Skin of body (tissue), 2 donors: ENCODE results near the gene EPOP. TPM values are rescaled to one million over a fixed set of nuclear protein-coding genes. Genes with fewer than 3 reads are reported as not detected.

Experiments used
- DNase-seq: peaks from one replicate; lab custom pipeline; 2025; lab: John Stamatoyannopoulos, UW
- total RNA-seq: library from RNA; depleted of rRNA; stranded (reverse); fragments of >200 nt; gene quantifications from one replicate; pipeline ENCODE4 v1.2.3, GENCODE V29; 2014

Gene EPOP
- 0.49 TPM for total RNA-seq

GRCh38 chr17:38674749-38675615 lies at the start of gene EPOP:
EPOP (minus strand) TSS chr17:38674957; CDS start chr17:38674495, 462 bp downstream.
- DNase-seq: peak; percentile 62

DNA sequence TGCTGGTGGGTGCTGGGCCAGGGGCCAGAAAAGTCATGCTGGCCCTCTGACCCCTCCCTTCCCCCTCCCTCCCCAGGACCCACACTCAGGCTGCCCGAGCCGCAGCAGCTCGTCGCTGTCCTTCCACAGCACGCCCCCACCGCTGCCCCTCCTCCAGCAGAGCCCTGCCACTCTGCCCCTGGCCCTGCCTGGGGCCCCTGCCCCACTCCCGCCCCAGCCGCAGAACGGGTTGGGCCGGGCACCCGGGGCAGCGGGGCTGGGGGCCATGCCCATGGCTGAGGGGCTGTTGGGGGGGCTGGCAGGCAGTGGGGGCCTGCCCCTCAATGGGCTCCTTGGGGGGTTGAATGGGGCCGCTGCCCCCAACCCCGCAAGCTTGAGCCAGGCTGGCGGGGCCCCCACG lies 47.0 kb upstream of the EPOP start:
- DNase-seq: no peak

DNA sequence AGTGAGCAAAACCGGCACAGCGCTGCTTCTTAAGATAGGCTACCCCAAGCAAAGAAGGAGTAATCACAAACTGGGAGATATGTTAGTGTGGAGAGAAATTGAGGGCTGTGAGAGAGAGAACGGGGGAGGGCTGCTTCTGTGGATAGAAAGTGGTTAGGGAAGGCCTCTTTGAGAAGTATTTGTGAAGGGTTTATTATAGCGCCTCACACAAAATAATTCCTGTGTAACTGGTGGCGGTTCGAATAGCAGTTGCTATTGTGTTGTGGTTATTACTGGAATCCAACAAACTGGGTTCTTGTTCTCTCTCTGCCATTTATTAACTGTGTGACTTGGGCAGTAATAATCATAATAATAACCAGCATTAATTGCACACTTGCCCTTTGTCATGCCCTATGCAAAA lies 46.2 kb upstream of the EPOP start:
- no peak for DNase-seq

DNA sequence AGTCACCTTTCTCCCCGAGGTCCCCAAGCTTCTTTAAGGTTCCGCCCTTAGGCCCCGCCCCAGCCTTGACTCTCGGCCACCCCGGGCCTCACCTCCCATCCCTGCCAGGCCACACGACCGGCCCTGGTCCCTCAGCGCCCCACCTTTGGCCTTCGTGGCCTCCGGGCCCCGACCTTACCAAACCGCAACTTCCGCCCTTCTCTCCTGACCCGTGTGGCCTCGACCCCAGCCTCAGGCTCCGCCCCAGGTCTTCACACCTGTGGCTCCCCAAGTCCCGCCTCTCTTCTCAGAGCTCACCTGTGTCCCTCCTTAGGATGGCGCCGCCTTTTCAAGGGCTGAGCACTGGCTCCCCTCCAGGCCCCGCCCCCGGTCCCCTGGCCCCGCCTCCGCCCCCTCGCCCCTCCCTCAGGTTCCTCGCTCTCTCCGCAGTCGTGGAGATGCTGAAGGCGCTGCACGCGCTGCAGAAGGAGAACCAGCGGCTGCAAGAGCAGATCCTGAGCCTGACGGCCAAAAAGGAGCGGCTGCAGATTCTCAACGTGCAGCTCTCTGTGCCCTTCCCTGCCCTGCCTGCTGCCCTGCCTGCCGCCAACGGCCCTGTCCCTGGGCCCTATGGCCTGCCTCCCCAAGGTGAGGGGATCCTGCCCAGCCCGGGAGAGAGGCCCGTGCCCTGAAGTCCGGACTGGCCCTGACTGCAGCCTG lies 45.3 kb upstream of the EPOP start:
- DNase-seq: no peak

- DNase-seq: no peak
Observed at GRCh38 chr17:38719289-38719942, 44.7 kb upstream of the EPOP start.

DNA sequence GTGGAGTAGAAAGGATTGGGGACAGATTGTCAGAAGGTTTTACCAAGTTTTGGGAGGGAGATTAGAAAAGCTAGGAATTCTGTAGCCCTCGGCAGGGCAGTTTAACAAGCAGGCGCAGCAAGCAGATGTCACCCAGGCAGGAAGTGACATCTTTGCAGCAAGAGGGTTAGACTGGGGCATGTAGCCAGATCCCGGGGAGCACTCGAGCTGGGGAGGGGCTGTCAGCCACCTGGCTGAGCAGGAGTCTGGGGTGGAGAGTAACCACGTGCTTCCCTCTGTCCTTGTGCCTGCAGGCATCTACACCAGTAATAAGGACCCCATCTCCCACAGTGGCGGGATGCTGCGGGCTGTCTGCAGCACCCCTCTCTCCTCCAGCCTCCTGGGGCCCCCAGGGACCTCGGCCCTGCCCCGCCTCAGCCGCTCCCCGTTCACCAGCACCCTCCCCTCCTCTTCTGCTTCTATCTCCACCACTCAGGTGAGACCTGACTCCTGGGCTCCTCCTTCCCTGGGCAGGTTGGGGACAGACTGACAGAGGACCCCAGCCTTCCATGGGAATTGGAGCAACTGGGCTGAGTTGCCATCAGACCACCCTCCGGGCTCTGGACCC lies 42.5 kb upstream of the EPOP start:
- no peak for DNase-seq

- no peak for DNase-seq
Observed at GRCh38 chr17:38716368-38717005, 41.7 kb upstream of the EPOP start.

DNA sequence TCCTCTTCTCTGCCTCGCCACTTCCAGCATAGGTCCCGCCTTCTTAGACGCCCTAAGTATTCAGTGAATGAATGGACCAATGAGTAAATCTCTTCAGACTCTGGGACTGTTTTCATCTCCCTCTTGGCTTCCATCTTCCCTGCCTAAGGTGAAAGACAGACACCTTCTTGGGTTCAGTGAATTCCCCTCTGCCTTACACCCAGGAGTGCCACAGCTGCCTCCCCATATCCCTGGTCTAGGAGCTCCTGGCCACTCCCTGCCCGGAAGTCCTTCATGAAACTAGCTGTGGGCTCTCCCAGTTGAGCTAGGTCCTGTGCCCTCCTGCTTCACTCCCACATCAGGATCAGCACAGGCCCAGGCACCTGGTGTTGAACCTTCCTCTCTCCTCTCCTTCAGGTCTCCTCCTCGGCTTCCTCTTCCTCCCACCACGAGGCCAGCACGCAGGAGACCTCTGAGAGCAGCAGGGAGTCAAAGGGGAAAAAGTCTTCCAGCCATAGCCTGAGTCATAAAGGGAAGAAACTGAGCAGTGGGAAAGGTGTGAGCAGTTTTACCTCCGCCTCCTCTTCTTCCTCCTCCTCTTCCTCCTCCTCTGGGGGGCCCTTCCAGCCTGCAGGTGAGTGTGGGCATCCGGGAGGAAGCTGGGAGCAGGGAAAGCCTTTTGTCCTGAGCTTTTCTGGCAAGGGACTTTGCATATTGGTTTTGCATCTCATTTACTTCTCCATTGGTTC lies 40.6 kb upstream of the EPOP start:
- no peak for DNase-seq

DNA sequence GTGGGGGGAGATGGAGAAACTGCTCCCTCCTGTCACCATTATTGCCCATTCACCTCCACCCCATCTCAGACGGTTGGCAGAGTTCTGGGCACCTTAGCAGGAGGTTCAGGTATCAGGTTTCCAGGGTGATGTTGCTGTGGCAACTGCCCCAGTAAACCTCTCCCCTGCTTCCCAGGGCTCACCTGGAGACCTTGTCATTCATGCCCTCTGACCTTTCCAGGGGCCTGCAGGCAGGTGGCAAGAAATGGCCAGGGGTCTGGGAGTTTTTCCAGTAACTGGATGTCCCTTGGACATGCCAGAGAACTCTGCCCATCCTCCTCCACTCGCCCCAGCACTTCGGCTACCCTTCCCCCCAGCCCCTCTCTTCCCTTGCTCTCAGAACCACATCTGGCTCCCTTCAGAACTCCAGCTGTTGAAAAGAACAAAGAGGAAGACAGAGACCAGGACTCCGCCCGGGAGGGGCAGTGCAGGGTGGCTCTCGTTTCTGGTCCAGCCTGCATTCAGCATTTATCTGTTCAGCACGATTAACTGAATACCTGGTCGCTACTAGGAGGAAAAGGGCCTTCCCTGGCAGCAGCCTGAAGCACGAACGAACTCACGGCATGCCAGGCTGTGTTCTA lies 38.8 kb upstream of the EPOP start:
- no peak for DNase-seq

- DNase-seq: no peak
Observed at GRCh38 chr17:38712593-38712992, 37.8 kb upstream of the EPOP start.

DNA sequence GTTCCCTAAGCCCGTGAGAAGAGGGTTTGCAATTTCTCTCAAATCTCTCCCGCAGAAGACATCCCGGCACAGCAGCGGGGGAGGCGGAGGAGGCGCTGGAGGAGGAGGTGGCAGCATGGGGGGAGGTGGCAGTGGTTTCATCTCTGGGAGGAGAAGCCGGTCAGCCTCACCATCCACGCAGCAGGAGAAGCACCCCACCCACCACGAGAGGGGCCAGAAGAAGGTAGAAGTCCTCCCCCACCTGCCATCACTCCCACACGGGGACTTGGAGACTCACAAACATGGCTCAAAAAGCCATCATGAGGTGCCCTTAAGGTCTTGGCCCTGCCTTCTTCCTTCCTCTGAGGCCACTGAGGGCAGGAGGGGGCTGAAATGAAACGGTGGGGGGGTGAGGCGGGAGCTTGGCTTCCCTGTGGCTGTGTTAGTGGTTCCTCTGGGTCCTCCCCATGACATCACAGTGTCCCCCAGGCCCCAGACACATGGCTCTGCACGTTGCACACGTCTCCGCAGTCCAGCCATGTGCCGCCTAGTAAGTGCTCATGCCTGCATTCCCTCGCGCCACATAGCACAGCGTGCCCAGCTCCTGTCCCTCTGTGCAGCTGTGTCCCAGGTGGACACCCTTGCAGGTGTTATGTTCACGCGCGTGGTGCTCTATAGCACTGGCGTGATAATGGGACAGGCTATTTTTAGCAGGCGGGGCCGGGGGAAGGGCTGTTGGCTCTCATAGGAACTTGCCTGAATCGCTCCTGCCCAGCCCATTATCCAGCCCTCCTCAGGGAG lies 37.2 kb upstream of the EPOP start:
- DNase-seq: no peak

GRCh38 chr17:38710985-38711384 lies 36.2 kb upstream of the EPOP start:
- no peak for DNase-seq

DNA sequence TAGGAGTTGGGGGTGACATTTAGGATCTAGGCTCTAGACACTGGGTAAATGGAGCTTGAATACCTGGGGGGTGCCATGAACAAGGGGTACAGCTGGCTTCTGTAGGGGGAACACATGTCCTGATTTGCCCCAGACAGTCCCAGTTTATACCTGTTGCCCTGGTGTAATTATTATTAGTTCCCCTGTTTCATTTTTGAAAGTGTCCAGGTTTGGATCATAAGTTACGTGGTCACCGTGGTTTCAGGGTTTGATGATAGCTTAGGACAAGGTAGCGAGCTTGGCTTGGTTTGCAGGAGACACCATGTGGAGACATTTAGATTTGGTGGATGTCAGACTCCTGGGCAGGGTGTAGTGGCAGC lies 35.8 kb upstream of the EPOP start:
- DNase-seq: no peak

DNA sequence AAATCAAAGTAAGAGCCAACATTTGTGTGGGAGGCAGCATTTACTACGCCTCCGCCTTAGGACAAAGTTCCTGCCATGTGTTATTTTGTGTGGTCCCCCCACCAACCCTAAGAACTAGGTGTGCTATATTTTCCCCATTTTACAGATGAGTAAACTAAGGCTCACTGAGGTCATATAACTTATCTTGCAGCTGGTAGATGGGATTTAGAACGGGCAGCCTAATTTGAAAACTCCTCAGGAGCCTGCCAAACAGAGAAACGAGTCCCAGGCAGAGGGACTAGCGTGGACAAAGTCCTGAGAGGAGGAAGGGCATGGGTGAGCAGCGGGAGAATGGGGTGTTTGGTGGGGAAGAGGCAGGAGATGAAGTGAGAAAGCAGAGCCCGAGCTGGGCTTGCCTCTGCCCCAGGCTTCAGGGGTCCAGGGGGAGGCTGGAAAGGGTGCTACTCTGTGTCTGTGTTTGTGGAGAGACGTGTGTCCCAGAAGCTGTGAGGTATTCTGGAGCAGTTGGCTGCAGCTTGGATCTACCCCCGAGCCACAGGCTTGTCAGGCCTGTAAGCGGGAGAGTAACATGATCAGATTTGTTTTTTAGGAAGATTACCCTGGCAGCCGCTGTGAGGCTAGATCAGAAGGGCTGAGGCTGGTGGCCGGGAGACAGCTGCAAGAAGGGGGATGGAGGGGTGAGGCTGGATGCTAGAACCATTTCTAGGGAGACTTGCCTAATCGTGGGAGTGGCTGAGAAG lies 35.3 kb upstream of the EPOP start:
- no peak for DNase-seq

DNA sequence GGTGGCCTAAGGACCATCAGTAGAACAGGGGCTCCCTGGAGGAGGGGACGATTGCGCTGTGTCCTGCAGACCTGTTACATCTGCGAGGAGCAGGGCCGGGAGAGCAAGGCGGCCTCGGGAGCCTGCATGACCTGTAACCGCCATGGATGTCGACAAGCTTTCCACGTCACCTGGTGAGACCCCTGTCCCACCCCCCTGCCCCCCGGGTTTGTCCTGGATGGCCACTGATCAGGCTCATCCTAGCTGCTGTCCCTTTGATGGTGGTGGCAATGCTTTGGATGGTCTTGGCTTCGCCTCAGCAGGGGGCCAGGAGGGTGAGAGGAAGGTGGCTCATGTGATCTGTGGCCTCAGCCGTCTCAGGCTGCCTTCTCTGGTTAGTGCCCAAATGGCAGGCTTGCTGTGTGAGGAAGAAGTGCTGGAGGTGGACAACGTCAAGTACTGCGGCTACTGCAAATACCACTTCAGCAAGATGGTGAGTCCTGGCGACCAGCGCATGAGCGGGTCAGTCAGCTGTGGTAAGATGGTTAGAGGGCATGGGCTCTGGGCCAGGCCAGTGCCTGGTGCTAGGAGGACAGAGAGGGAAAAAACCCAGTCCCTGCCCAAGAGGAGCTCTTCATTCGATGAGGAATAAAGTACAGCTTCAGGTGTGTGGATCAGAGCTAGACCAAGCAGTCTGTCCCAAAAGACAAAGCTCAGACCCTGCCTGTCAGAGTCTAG lies 34.5 kb upstream of the EPOP start:
- DNase-seq: no peak

DNA sequence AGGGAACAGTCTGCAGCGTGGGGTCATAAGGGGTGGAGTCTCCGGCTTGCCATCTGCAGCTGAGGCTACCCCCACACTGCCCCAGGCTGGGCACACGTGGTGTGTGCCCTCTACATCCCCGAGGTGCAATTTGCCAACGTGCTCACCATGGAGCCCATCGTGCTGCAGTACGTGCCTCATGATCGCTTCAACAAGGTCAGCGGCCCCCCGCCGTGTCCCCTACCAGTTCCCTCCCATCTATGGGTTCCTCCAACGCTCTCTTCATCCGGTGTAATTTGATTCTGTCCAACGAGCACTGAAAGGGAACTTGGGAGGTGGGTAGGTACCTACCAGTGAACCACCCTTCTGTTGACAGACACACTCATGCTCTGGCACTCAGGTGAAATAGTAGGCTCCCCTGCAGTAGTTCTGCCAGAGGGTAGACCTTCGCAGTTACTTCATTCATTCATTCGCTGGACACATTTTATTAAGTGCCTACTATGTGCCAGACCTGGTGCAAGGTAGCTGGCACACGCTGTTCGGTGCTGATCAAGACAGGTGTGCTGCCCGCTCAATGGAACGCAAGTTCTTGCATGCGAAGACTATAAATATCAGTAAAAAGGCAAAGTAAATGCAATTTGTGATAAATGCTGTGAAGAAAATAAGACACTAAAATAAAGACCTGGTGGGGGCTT lies 33.1 kb upstream of the EPOP start:
- no peak for DNase-seq

- no peak for DNase-seq
Observed at GRCh38 chr17:38706505-38707216, 31.9 kb upstream of the EPOP start.
